ENCODE data around the gene RHOT2.
A peak's percentile ranks its signal among the peaks of the same experiment; 100 is the strongest.

DNA sequence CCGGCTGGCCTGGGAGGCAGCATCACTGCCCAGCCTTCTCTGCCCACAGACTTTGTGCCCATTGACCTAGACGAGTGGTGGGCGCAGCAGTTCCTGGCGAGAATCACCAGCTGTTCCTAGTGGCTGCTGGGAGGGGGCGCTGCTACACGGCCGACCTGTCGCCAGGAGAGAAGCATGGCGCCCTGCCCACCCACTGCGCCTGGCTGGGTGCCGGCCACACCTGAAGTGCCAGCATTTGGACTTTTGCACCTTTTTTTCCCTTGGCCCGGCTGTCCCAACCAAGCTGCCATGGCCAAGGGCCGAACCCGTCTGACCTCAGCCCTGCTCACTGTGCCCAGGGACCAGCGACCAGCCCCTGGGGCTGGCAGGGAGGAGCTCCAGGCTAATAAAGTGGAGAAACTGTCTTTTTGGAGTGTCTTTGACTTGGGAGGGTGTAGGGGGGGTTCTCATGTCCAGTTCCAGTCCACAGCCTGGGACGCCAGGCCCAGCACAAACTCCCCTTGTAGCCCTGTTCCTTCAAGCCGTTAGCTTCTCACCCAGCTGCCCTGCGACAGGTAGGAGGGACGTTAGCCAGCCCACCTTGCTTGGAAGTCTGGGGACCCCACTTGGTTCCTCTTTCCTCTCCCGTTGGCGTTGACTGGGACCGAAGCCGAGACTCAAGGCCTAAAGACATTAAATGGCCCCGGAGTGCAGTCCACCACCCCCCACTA, 19.7 kb upstream of the RHOT2 start:
- TF ChIP-seq, protein P1, sequence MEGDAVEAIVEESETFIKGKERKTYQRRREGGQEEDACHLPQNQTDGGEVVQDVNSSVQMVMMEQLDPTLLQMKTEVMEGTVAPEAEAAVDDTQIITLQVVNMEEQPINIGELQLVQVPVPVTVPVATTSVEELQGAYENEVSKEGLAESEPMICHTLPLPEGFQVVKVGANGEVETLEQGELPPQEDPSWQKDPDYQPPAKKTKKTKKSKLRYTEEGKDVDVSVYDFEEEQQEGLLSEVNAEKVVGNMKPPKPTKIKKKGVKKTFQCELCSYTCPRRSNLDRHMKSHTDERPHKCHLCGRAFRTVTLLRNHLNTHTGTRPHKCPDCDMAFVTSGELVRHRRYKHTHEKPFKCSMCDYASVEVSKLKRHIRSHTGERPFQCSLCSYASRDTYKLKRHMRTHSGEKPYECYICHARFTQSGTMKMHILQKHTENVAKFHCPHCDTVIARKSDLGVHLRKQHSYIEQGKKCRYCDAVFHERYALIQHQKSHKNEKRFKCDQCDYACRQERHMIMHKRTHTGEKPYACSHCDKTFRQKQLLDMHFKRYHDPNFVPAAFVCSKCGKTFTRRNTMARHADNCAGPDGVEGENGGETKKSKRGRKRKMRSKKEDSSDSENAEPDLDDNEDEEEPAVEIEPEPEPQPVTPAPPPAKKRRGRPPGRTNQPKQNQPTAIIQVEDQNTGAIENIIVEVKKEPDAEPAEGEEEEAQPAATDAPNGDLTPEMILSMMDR (IDR thresholded peaks at IDR 0.05; ENCODE audit: insufficient read depth, low read depth, low read length): peak; percentile 8
- no peak for TF ChIP-seq EZH2 (IDR thresholded peaks at IDR 0.05; ENCODE audit: insufficient read depth, low read length)
